AG04449 (cell line): ENCODE data around the gene JOSD1.

Experiments
- CTCF ChIA-PET: fragments of 350-600 bp; formaldehyde crosslinking; extraction: SDS; loops from one replicate; lab custom pipeline; 2021; ENCODE audit warnings: antibody characterized with exemption; lab: Yijun Ruan, JAX
- POLR2A ChIA-PET: fragments of 400-600, 350-600 bp; formaldehyde crosslinking; extraction: SDS; loops from one replicate; lab custom pipeline; 2020; ENCODE audit warnings: antibody characterized with exemption, inconsistent platforms; lab: Yijun Ruan, JAX
- DNase-seq: peaks from one replicate; pipeline ENCODE4 v3.0.0-alpha.2; 2010; ENCODE audit warnings: low read depth, low spot score
- H3K4me3 ChIP-seq: 2 replicates; pipeline ENCODE4 v1.5.1; 2011; ENCODE audit warnings: low read depth, mild to moderate bottlenecking, control low read depth, low read length
- CTCF ChIP-seq: IDR thresholded peaks from one replicate; pipeline ENCODE4 v1.5.1; 2011; ENCODE audit warnings: mild to moderate bottlenecking, moderate library complexity, low read length, control low read depth, inconsistent platforms; ENCODE audit not compliant: insufficient read depth; ENCODE audit errors: missing control alignments

The JOSD1 gene

GRCh38 chr22:38731703-38732161, 31.0 kb upstream of the JOSD1 start:
- CTCF ChIA-PET = interaction anchor here (0.7 to 4.2 kb wide), 6 partner anchors 9 to 24 kb away, joined by 3 to 26 read pairs (median 4); no protein-coding TSS in a partner anchor
- H3K4me3 ChIP-seq = no peak overlapping the region
- no peak for DNase-seq
- POLR2A ChIA-PET = no interaction called here
- no peak for TF ChIP-seq CTCF

- H3K4me3 ChIP-seq = no peak overlapping the region
- ChIA-PET CTCF (interaction anchor here (1.2 to 1.8 kb wide), 3 partner anchors 8 to 12 kb away, joined by 3 to 5 read pairs (median 5); no protein-coding TSS in a partner anchor), POLR2A (no interaction called here)
- no peak for TF ChIP-seq CTCF
- DNase-seq = no peak
Measured at GRCh38 chr22:38730411-38730871, 29.7 kb upstream of the JOSD1 start.

GRCh38 chr22:38729946-38730345, 29.2 kb upstream of the JOSD1 start:
- no peak for TF ChIP-seq CTCF
- DNase-seq = no peak
- no peak overlapping the region for H3K4me3 ChIP-seq
- ChIA-PET CTCF (interaction anchor here (0.8 to 1.9 kb wide), 7 partner anchors 8 to 39 kb away, joined by 3 to 6 read pairs (median 4); no protein-coding TSS in a partner anchor), POLR2A (no interaction called here)

- no peak for TF ChIP-seq CTCF
- CTCF ChIA-PET = interaction anchor here (0.8 to 1.9 kb wide), 5 partner anchors 11 to 40 kb away, joined by 3 to 6 read pairs (median 4); no protein-coding TSS in a partner anchor
- POLR2A ChIA-PET = no interaction called here
Measured at GRCh38 chr22:38728871-38729796, 28.4 kb upstream of the JOSD1 start.

GRCh38 chr22:38727530-38728451, 27.0 kb upstream of the JOSD1 start:
- CTCF ChIA-PET = interaction anchor here (1.0 to 1.9 kb wide), 2 partner anchors 10 to 13 kb away, joined by 3 to 6 read pairs; no protein-coding TSS in a partner anchor
- DNase-seq = no peak
- no peak overlapping the region for H3K4me3 ChIP-seq
- POLR2A ChIA-PET = no interaction called here
- TF ChIP-seq CTCF = no peak

More at GRCh38 chr22:38728871-38729796, 28.4 kb upstream of the JOSD1 start:
- DNase-seq = no peak
- H3K4me3 ChIP-seq = no peak overlapping the region
